H54 (cell line): ENCODE data around the gene PALM3.
A peak's percentile ranks its signal among the peaks of the same experiment; 100 is the strongest.

Experiments
- DNase-seq: peaks from one replicate; pipeline ENCODE4 v3.0.0; 2011; ENCODE audit warnings: low spot score, mixed read lengths; ENCODE audit not compliant: insufficient read length
- FAIRE-seq: peaks from 3 replicates; lab custom pipeline; 2011; peaks lifted over from hg19 to GRCh38; lab: Jason Lieb, UNC
- POLR2A ChIP-seq: IDR thresholded peaks from 2 replicates; pipeline ENCODE4 v1.6.1; 2011; ENCODE audit warnings: low read depth, mild to moderate bottlenecking, low read length

PALM3 gene

DNA sequence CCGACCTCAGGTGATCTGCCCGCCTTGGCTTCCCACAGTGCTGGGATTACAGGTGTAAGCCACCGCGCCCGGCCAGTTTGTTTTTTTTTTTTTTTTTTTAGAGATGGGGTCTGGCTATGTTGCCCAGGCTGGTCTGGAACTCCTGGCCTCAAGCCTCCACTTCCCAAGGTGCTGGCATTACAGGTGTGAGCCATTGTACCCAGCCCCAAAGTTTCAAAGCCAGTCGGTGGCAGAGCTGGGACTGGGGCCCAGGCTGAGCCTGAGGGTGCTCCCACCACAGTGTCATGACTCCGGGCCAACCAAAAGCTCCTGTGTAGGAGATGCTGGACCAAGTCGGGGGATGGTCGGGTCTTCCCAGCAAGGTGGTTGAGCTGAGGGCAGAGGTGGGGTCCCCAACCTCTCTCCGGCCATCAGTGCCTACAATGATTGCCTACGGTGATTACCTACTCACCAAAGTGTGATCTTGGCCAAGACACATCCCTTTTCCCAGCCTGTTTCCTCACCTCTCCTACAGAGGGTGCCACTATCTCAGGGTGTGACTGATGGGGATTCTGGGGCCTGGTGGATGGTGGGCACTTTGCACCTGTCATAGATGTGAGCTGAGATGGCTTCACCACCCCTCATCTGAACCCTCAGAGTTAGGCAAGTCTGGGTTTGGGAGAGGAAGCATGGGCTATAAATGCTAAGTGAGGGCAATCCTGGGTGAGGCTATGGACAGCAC lies 34.6 kb upstream of the PALM3 start:
- DNase-seq, result no peak
- no peak for FAIRE-seq
- no peak for TF ChIP-seq POLR2A

- FAIRE-seq, result no peak
- DNase-seq, result no peak
- no peak for TF ChIP-seq POLR2A
Measured at GRCh38 chr19:14094854-14095253, 33.0 kb upstream of the PALM3 start.

GRCh38 chr19:14093117-14093823 lies 31.4 kb upstream of the PALM3 start:
- DNase-seq, result no peak
- no peak for TF ChIP-seq POLR2A
- no peak for FAIRE-seq

DNA sequence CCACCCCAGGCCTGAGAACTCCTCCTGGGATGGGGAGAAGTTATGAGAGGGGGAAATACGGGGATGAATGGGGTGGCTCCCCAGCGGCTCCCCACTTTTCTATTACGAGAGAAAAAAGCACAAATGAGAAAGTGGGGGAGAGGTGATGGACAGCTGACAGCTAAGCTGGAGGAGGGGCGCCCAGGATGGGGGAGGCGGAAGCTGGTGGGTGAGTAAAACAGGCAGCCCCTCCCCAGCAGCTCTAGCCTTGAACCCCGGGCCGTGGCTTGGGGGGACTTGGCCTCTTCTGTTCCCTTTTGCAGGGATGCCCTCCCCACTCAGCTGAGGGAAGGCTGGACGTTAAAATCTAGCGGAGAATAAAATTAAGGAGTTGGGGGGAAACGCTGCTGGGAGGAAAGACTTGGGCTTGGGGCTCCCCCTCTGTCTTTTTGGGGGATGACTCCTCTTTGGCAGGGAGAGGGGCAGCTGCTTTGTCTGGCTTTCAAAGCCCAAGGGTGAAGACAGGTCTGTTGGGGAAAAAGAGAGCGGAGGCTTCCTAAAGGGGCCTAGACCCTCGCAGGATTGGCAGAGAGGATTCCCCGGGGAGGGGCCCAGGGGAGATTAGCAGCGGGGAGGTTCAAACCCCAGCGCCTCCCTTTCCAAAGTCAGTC lies 30.1 kb upstream of the PALM3 start:
- FAIRE-seq (no peak), DNase-seq (no peak)
- no peak for TF ChIP-seq POLR2A

DNA sequence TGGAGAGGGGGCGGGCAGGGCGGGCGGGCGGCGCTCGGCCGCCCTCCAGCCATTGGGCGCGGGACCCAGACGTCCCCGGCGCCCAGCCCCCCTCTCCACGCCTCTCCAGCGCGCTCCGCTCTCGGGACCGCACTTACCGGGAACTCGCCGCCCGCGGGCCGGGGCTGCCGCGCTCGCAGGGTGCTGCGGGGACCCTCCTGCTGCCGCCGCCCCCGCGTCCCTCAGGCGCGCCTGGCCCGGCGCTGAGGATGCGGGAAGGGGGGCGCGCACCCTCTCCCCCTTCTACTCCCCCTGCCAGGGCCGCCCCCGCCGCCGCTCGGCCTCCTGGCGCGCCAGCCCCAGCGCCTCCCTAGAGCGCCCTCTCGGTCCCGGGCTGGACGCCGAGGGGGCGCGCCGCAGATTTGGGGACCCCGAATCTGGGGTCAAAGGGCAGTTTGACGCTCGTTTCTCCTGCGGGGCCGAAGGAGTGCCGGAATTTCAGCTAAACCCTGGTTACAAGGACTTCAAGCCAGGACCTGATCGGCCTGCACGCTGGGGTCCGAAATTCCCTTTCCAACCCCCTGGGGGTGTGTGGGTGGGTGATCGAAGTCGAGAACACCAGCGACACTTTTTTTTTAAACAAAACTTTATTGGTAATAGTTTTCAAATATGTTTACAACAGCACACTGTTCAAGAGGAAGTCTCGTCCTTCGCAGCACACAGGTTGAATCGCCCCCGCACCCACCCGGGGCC lies 29.4 kb upstream of the PALM3 start:
- FAIRE-seq, result no peak
- TF ChIP-seq POLR2A, result peak; percentile 77
- peak; percentile 71 for DNase-seq

DNA sequence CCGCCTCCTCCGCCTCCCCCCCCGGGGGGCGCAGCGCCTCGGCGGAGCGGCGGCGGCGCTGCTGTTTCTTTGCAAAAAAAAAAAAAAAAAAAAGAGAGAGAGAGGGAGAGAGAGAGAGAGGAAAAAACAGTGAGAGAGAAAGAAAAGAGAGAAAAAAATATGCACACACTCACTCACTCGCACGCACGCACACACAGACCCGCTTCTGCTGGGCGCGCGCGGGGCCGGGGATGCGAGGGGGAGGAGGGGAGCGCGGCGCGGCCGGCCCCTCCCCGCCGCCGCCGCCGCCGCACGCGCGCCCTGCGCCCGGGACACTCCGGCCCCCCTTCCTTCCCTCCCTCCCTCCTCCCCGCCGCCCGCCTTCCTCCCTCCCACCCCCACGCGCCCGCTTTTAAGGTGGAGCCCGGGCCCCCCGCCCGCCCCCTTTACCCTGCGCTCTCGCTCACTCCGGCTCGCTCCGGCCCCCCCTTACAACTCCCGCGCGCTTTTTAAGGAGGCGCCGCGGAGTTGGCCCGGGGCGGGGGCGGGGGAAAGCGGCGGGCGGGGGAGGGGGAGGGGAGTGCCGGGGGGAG lies 28.7 kb upstream of the PALM3 start, which contains the start of gene SAMD1:
Gene SAMD1 (minus strand): TSS at position 243 of the 572 bp plus-strand sequence.
- no peak for TF ChIP-seq POLR2A
- DNase-seq (peak; percentile 76), FAIRE-seq (no peak)

GRCh38 chr19:14089662-14090508 lies 28.0 kb upstream of the PALM3 start:
- peak; percentile 24; the same call in 1 of the 2 replicates for TF ChIP-seq POLR2A
- FAIRE-seq (no peak), DNase-seq (no peak)

- no peak for TF ChIP-seq POLR2A
- FAIRE-seq (no peak), DNase-seq (no peak)
Measured at GRCh38 chr19:14089412-14089661, 27.5 kb upstream of the PALM3 start.

DNA sequence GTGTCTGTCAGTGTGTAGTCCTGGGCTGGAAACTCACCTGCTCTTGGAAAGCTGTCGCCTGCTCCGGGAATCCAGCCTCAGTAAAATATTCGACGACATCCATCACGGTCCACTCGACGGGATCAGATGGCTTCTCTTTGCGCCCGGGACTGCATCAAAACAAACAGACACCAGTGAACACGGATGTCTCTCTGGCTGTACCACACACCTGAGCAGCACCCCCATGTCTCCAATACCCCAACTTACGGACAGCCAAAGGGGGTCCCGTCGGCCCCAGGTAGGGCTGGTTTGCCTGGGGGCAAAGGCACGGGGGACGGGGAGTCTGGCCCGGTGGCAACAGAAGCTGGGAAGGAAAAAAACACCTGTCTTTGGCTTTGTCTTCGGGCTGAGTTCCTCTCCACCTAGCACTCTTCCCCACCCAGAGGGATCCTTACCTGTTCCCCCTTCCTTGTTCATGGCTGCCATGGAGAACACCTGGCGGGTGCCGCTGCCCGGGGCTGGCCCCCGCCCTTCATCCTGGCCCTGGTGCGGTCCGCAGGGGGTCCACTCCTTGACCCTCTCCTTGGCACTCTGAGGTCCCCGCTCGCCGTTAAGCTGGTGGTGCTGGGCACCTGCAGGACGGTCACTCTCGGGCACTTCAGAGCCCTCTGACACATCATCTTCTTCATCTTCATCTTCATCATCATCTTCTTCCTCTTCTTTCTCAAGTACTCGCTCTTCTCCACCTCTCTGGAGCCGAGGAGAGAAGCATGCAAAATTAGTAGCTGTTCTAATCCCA lies 26.9 kb upstream of the PALM3 start:
- no peak for TF ChIP-seq POLR2A
- FAIRE-seq (no peak), DNase-seq (no peak)

DNA sequence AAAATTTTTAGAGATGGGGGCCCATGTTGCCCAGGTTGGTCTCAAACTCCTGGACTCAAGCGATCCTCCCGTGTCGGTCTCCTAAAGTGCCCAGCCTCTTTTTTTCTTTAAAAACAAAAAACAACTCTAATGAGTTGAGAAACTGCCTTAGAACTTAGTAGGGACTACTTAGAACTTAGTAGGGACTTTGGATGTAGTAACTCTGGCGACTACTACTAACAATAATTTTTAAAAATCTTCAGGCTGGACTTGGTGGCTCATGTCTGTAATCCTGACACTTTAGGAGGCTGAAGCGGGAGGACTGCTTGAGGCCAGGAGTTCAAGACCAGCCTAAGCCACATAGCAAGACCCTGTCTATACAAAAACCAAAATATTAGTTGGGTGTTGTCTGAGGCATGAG lies 24.2 kb upstream of the PALM3 start:
- TF ChIP-seq POLR2A, result no peak
- FAIRE-seq (no peak), DNase-seq (no peak)

DNA sequence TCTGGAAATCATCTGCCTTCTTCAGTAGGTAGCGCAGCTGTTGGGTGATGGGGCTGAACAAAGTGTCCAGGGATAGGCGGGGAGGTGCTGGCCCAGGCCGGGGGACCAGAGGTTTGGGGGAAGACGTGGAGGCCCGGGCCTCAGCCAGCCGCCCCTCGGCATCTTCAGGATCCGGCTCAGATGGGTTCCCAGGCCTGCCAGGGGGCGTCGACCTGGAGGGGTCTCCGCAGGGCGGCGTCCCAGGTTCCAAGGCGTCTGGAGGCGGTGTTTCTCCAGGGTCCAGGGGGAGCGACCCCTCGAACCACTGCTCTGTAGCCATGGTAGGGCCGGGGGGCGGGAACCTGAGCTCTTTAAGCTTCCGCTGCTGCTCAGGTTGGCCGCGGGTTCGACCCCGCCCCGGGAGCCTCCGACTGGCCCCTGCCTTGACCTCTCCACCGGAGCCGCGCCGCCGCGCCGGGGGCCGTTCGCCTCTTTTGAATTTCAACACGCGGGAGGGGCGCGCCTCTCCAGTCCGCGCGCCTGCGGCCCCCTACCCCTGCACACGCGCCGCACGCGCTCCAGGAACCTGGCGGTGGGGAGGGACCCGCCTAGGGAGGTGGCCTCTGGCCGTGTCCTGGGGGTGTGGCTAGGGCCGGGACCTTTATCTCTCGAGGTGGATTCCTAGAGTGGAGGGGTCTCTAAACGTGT lies 23.6 kb upstream of the PALM3 start, which contains the start of gene C19orf67:
Gene C19orf67 (minus strand): TSS at position 475 of the 687 bp plus-strand sequence. CDS start 156 bp downstream, at position 319.
- TF ChIP-seq POLR2A, result no peak
- DNase-seq, result no peak
- no peak for FAIRE-seq

DNA sequence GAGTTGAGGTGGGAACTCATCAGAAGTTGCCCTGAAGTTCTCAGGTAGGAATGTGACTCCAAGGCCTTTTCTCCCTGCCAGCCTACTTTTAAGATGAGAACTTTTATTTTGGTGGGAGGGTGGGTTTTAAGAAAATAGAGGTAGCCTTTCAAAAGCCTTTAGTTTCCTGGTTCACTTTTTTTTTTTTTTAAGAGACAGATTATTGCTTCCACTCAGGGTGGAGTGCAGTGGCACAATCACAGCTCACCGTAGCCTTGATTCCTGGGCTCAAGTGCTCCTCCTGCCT lies 20.7 kb upstream of the PALM3 start:
- DNase-seq (no peak), FAIRE-seq (no peak)
- no peak for TF ChIP-seq POLR2A
